Memory B cell (primary cell): ENCODE measurements around the gene APBA3.

Experiments used
- ATAC-seq: fragments of 150-1000 bp; cut with Tn5 transposase; 2 replicates; pipeline ENCODE4 v1.10.0; 2021; ENCODE audit warnings: low read depth, mild to moderate bottlenecking, moderate library complexity
- DNase-seq, 2 donors: peaks; one replicate each; pipeline ENCODE4 v3.0.0; 2022; ENCODE audit warnings: low spot score in 2 of 2
- H3K27ac Mint-ChIP-seq: one replicate; pipeline ENCODE4 v1.8.0; 2022; ENCODE audit warnings: mild to moderate bottlenecking, moderate library complexity, mixed read lengths
- H3K27me3 Mint-ChIP-seq: one replicate; pipeline ENCODE4 v1.8.0; 2022; ENCODE audit warnings: mixed read lengths
- H3K36me3 Mint-ChIP-seq: one replicate; pipeline ENCODE4 v1.8.0; 2022; ENCODE audit warnings: mild to moderate bottlenecking, mixed read lengths
- H3K4me1 Mint-ChIP-seq: one replicate; pipeline ENCODE4 v1.8.0; 2022; ENCODE audit warnings: mixed read lengths
- H3K4me3 Mint-ChIP-seq: one replicate; pipeline ENCODE4 v1.8.0; 2022; ENCODE audit warnings: mild to moderate bottlenecking, moderate library complexity, mixed read lengths
- H3K9me3 Mint-ChIP-seq: one replicate; pipeline ENCODE4 v1.8.0; 2022; ENCODE audit warnings: mixed read lengths

The APBA3 gene

DNA sequence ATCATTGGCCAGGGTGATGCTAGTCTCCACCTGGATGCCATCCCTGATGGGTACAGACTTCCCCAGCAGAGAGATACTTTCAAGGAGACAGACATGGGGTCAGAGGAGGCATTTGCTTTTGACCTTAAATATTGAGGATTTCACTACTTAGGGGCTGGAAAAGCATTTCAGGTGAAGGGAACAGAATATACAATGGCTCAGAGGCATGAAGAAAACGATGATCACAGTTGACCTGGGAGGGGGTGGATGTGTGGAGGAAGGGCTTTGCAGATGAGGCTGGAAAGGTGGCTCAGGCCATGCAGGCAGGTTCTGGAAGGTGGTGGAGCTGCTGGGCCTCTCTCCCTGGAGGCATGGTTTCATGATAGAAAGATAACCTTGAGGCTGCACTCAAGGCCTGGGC, 20.8 kb upstream of the APBA3 start:
- no peak for DNase-seq

DNA sequence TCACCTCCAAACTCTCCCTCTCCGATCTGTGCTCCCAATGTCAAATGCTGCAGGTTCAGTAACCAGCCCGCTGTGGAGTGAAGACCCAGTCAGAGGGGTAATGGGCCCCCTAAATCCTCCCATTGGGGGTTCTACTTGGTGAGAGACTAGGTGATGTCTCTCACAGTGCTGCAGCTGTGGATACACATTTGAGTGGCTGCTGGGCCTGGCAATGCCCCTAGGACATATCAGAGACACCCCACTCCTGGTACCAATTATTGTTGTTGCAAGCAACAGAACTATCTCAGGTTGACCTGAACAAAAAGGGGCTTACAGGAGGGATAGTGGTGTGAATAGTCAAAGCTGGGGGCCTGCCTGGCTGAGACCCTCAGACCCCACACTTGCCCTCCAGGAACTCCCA, 20.1 kb upstream of the APBA3 start:
- Mint-ChIP-seq H3K36me3 (peaks cover 9% of the 10 kb centered on the region), H3K4me1 (peaks cover 4% of the 10 kb centered on the region), H3K9me3 (peaks cover 9% of the 10 kb centered on the region), H3K27ac (no peak overlapping the region), H3K4me3 (no peak overlapping the region), H3K27me3 (peaks cover 12% of the 10 kb centered on the region)
- DNase-seq (no peak), ATAC-seq (no peak)

More for the DNA sequence above, 20.8 kb upstream of the APBA3 start:
- ATAC-seq, result no peak
- no peak overlapping the region for H3K27ac Mint-ChIP-seq
- H3K4me1 Mint-ChIP-seq, result peaks cover 4% of the 10 kb centered on the region
- peaks cover 9% of the 10 kb centered on the region for H3K36me3 Mint-ChIP-seq
- peaks cover 9% of the 10 kb centered on the region for H3K9me3 Mint-ChIP-seq
- peaks cover 12% of the 10 kb centered on the region for H3K27me3 Mint-ChIP-seq
- no peak overlapping the region for H3K4me3 Mint-ChIP-seq

DNA sequence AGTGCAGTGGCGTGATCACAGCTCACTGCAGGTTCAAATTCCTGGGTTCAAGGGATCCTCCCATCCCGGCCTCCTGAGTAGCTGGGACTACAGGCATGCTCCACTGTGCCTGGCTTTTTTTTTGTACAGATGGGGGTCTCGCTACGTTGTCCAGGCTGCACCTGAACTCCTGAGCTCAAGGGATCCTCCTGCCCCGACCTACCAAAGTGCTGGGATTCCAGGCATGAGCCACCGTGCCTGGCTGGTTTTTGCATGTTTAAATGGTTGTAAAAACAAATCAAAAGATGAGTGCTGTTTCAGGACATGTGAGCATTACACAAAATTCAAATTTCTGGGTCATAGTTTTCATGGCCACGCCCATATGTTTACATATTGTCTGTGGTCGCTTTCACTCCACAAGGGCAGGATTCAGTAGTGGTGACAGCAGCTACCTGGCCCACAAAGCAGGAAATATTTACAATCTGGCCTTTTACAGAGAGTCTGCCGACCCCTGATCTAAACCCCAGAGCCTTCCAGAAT, 19.4 kb upstream of the APBA3 start:
- H3K4me3 Mint-ChIP-seq, result no peak overlapping the region
- ATAC-seq, result peak; percentile 49
- H3K4me1 Mint-ChIP-seq, result peaks cover 4% of the 10 kb centered on the region
- no peak for DNase-seq
- no peak overlapping the region for H3K27ac Mint-ChIP-seq
- H3K27me3 Mint-ChIP-seq, result peaks cover 16% of the 10 kb centered on the region
- H3K9me3 Mint-ChIP-seq, result peaks cover 14% of the 10 kb centered on the region
- peaks cover 11% of the 10 kb centered on the region for H3K36me3 Mint-ChIP-seq

DNA sequence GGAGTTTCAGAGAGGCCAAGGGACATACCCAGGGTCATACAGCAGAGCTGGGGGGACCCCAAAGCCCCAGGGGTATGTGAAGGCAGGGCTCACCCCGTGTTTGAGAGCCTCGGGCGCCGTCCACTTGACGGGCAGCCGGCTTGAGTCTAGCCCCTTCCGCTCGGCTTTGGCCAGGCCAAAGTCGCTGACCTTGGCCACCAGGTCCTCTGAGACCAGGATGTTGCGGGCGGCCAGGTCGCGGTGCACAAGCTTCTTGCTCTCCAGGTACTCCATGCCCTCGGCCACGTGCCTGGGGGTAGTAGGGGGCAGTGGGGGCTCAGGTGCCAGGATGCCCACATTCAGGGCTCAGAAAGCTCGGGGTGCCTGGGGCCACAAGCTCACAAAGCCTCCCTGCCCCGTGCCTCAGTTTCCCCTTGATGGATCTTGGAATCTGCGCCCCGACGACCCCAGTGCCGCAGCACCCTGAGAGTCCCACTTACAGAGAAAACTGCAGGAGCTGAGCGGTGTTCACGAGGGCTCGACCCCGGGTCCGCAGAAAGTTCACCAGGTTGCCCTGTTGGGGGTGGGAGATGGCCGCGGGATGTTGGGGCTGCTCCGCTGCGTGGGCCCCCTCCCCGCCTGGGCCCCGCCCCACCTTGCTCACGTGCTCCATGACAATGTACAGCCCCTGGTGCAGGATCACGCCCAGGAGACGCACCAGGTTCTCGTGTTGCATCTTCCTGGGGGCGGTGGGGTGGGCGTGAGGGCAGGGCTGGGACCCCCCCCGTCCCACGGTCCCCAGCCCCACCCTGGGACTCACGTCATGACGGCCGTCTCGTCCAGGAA, 17.6 kb upstream of the APBA3 start:
- DNase-seq (no peak), ATAC-seq (no peak)
- Mint-ChIP-seq H3K27me3 (peaks cover 12% of the 10 kb centered on the region), H3K36me3 (peaks cover 11% of the 10 kb centered on the region), H3K4me3 (no peak overlapping the region), H3K4me1 (no peaks in the 10 kb centered on the region), H3K9me3 (peaks cover 14% of the 10 kb centered on the region), H3K27ac (no peak overlapping the region)

DNA sequence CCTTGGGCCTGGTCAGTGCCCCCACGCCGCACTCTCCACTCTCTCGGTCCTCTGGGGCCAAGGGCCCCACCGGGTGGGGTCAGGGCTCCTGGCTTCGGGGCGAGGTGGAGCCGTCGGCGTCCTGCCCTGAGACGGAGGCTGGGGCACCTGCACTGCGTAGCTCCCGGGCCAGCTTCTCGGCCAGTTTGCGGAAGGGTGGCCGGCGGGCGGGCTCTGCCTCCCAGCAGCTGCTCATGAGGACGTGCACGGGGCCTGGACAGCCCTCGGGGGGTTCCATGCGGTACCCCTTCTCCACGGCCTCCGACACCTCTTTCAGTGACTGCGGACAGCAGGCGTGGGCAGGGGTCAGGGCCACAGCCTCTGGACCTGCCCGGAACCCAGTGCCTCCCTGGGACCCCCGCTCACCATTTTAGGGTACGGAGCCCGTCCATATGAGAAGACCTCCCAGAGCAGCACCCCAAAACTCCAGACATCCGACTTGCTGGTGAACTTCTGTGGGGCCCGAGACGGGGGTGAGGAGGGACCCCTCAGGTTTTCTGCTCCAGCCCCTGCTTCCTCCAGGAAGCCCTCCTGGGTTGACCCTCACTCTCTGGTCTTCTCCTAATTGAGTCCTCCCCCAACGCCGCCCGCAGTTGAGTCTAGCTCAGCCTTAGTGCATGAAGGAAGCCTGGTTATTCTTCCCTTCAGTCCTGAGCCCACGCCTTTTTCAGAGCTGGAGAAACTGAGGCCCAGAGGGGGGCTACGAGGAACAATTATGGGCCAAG, 16.8 kb upstream of the APBA3 start:
- DNase-seq, result no peak
- Mint-ChIP-seq H3K27me3 (peaks cover 14% of the 10 kb centered on the region), H3K27ac (no peak overlapping the region), H3K36me3 (peaks cover 11% of the 10 kb centered on the region), H3K4me3 (no peak overlapping the region), H3K9me3 (peaks cover 14% of the 10 kb centered on the region), H3K4me1 (no peaks in the 10 kb centered on the region)
- ATAC-seq, result no peak

DNA sequence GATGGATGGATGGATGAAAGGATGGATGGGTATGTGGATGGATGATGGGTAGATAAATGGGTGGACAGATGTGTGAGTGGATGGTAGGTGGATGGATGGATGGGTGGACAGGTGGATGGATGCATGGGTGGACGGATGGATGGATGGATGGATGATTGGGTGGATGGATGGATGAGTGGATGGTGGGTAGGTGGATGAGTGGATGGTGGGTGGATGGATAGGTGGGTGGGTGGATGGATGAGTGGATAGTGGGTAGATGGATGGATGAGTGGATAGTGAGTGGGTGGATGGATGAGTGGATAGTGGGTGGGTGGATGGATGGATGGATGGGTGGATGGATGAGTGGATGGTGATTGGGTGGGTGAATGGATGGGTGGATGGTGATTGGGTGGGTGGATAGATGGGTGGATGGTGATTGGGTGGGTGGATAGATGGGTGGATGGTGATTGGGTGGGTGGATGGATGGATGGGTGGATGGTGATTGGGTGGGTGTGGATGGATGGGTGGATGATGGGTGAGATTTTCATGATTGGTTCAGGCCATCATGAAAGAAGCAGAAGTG, 15.1 kb upstream of the APBA3 start:
- DNase-seq (no peak), ATAC-seq (no peak)
- H3K27ac Mint-ChIP-seq, result no peak overlapping the region
- peaks cover 7% of the 10 kb centered on the region for H3K9me3 Mint-ChIP-seq
- H3K36me3 Mint-ChIP-seq, result peaks cover 5% of the 10 kb centered on the region
- H3K4me1 Mint-ChIP-seq, result no peaks in the 10 kb centered on the region
- H3K4me3 Mint-ChIP-seq, result no peak overlapping the region
- peaks cover 7% of the 10 kb centered on the region for H3K27me3 Mint-ChIP-seq

DNA sequence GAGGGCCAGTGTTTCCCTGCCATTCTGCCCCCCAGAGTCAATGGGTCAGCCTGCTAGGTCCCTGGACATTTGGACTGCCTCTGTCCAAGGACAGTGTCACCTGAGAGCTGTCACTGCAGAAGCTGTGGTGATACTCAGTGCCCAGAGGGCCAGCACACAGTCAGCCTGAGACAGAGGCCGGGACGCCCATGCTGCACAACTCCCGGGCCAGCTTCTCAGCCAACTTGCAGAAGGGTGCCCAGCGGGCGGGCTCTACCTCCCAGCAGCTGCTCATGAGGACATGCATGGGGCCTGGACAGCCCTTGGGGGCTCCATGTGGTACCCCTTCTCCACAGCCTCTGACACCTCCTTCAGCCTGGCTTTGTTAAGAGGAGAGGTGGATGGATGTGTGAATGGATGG, 14.3 kb upstream of the APBA3 start:
- Mint-ChIP-seq H3K27me3 (peaks cover 7% of the 10 kb centered on the region), H3K27ac (no peak overlapping the region), H3K36me3 (peaks cover 6% of the 10 kb centered on the region), H3K4me1 (no peaks in the 10 kb centered on the region), H3K4me3 (no peak overlapping the region), H3K9me3 (peaks cover 5% of the 10 kb centered on the region)
- ATAC-seq (no peak), DNase-seq (no peak)

DNA sequence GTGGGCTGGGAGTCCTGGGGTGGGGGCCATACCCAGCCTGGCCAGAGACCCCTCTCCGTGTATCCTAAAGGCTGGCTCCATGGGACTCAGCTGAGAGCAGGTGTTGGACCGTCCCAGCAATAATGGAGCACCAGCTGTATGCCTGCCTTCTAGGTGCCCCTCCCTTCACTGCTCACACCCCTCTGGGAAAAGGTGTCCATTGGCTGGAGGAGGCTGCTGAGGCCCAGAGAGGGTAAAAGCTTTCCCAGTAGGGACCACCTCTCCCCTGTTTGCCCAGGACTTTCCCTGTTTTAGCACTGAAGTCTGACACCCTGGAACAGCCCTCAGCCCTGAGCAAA, 13.9 kb upstream of the APBA3 start:
- Mint-ChIP-seq H3K27ac (no peak overlapping the region), H3K36me3 (peaks cover 6% of the 10 kb centered on the region), H3K4me1 (no peaks in the 10 kb centered on the region), H3K9me3 (peaks cover 5% of the 10 kb centered on the region), H3K27me3 (peaks cover 7% of the 10 kb centered on the region), H3K4me3 (no peak overlapping the region)
- no peak for DNase-seq
- no peak for ATAC-seq

DNA sequence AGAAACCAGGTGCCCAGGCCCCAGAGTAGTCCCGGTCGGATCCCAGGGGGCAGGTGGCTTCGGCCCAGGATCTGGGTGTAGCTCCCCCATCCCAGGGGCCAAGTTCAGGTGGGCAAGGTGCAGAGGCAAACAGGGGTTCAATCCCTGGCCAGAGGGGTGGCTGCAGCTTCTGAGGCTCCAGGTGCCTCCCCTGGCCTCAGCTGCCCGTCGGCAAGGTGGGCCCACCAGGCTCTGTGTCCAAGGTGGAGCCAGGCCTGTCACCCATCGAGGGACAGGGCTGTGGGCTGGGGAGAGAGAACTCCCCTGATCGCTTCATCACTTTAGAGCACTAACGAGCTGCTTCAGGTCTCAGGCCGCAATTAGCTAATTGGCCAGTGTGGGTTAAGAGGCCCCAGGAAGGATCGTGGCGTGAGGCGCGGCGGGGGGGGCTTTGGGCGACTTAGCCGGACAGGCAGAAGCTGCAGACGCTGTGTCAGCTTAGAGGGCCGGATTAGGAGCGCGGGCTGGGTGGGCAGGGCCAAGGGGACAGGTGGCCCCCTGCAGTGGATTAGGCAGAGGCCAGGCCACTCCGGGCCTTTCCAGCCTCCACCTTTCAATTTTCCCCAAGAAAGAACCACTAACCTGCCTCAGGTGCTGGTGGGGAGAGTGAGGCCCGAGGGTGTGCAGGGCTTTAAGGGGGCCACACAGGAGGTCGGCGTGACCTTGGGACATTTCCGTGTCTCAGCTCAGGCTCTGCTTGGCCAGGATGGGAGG, 13.3 kb upstream of the APBA3 start:
- Mint-ChIP-seq H3K4me1 (no peaks in the 10 kb centered on the region), H3K9me3 (peaks cover 5% of the 10 kb centered on the region), H3K36me3 (peaks cover 8% of the 10 kb centered on the region), H3K27me3 (peaks cover 7% of the 10 kb centered on the region), H3K27ac (no peak overlapping the region), H3K4me3 (no peak overlapping the region)
- ATAC-seq (no peak), DNase-seq (no peak)

DNA sequence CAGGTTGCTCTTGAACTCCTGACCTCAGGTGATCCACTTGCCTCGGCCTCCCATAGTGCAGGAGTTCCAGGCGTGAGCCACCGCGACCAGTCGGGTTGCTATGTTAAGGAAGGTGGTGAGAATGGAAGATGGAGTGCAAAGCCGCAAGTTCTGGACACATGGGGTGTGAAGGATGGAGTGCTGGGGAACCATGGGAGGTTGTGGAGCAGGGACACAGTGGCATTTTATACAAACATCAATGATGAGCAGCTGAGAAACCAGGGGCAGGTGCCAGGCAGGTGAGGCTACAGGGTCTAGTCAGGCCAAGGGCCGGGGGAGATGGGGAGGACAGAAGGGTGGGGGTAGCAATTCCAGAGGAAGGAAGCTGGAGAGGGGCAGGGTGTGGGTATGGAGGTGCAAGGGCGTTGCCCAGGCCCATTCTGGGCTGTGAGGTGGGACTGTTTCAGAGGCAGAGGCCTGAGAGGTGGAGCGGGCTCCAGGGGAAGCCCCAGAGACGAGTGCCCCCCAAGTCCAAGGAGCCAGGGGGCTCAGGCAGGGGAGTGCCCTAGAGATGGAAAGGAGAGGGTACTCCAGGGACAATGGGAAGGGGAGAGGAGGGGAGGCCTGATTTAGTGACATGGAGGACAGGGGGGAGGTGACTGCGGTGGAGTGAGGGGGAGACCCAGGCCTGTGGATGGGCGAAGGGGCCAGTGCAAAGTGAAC, 12.5 kb upstream of the APBA3 start:
- H3K9me3 Mint-ChIP-seq, result peaks cover 5% of the 10 kb centered on the region
- H3K4me3 Mint-ChIP-seq, result no peak overlapping the region
- no peak overlapping the region for H3K27ac Mint-ChIP-seq
- H3K27me3 Mint-ChIP-seq, result peaks cover 7% of the 10 kb centered on the region
- H3K36me3 Mint-ChIP-seq, result peaks cover 10% of the 10 kb centered on the region
- DNase-seq (no peak), ATAC-seq (no peak)
- no peaks in the 10 kb centered on the region for H3K4me1 Mint-ChIP-seq

DNA sequence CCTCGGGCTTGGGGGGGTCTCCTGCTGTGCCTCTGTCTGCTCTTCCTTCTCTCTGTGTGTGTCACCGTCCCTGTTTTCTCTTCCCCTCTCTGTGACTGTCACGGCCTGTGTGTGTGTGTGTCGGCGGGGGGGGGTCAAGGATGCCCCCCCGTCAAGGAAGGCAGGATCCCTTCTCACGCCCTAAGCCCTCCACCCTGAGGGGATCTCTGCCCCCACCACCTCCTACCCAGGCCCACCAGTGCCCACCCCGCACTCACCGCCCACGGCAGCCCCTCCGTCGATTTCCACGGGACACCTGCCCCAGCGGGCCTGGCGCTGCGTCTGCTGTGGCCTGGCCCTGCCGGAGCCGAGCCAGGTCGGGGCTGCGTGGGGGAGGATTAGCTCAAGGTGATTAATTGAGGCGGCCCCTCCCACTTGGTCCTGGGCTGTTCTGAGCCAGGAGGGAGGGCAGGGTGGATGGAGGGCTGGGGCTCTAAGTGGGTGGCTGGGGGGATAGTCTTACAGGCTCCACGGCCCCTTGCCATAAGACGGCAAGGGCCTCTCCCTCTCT, 10.5 kb upstream of the APBA3 start, which contains the start of gene RAX2:
RAX2 (minus strand) TSS at position 323 of the 550 bp plus-strand sequence. CDS start 486 bp downstream, outside the sequence.
- no peak within 1 kb of the TSS for H3K4me3 Mint-ChIP-seq
- H3K4me1 Mint-ChIP-seq, result no peaks in the 10 kb centered on the region
- H3K27me3 Mint-ChIP-seq, result peaks cover 7% of the 10 kb centered on the region
- peaks cover 14% of the 10 kb centered on the region for H3K36me3 Mint-ChIP-seq
- no peak for DNase-seq
- H3K9me3 Mint-ChIP-seq, result peaks cover 5% of the 10 kb centered on the region
- peak within 1 kb of the TSS; percentile 40 for H3K27ac Mint-ChIP-seq
- no peak for ATAC-seq

DNA sequence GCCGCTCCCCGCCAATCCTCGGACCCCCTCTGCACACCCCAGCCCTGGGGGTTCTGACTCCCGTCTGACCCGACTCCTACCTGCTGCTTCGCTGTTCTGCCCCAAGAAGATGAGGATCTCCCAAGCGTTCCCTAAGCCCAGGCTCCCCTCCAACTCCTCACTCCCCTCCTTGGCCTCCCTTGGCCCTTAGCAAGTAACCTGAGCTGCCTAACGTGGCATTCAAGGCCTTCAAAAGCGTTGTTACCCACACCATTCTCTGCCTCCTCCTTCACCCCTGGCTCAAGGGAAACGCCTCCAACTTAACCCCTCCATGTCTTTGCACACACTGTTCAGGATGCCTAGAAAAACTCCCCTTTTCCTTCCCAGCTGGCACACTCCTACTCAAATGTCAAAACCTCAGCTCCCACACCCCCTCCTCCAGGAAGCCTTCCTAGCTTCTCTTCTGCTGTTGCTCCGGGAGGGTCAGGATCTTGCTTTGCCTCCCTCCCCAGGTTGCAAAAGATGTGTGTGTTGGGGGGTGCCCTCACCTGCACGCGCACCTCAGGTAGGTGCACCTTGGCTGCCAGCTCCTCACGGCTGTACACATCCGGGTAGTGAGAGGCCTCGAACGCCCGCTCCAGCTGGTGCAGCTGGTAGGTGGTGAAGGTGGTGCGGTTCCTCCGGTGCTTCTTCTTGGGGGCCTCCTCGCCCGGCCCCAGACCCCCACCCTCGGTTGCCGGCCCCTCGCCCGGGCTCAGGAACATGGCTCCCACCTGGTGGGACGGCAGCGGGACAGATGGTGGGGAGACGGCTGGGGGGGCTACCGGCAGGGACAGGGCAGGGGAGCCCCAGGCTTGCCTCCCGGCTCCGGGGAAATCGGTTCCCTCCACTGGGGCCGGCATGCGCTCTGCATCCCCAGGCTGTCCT, 9.8 kb upstream of the APBA3 start:
- Mint-ChIP-seq H3K4me1 (peaks cover 6% of the 10 kb centered on the region), H3K4me3 (no peak overlapping the region), H3K27me3 (peaks cover 4% of the 10 kb centered on the region), H3K27ac (peak overlapping the region; percentile 40), H3K9me3 (peaks cover 2% of the 10 kb centered on the region), H3K36me3 (peaks cover 17% of the 10 kb centered on the region)
- ATAC-seq, result no peak
- no peak for DNase-seq
